Sigmoid colon (tissue), 7 donors: ENCODE measurements around the gene WSB2. TPM values are rescaled to one million over a fixed set of nuclear protein-coding genes. Genes with fewer than 3 reads are reported as not detected.

Experiments
- DNase-seq: peaks from one replicate; pipeline ENCODE4 v3.0.0-alpha.2; 2019
- H3K27ac ChIP-seq, 4 donors: fragments of 200-600 bp; sonication (generic); one replicate each; pipeline ENCODE4 v1.5.1; 2016 to 2019; ENCODE audit warnings: mild to moderate bottlenecking in 1 of 4
- H3K27me3 ChIP-seq, 3 donors: fragments of 200-600 bp; sonication (generic); one replicate each; pipeline ENCODE4 v1.5.1; 2019; ENCODE audit warnings: mild to moderate bottlenecking in 1 of 3
- H3K36me3 ChIP-seq, 4 donors: fragments of 200-600 bp; sonication (generic); one replicate each; pipeline ENCODE4 v1.5.1; 2016 to 2019
- H3K4me1 ChIP-seq, 4 donors: fragments of 200-600 bp; sonication (generic); one replicate each; pipeline ENCODE4 v1.5.1; 2017 to 2019
- H3K4me3 ChIP-seq, 4 donors: fragments of 200-600 bp; sonication (generic); one replicate each; pipeline ENCODE4 v1.5.1; 2017 to 2019; ENCODE audit warnings: mild to moderate bottlenecking in 2 of 4, moderate library complexity in 1 of 4
- H3K9me3 ChIP-seq, 4 donors: fragments of 200-600 bp in 3 of 4; sonication (generic) in 3 of 4; one replicate each; pipeline versions ENCODE4 v1.5.1 to v1.6.1; 2013 to 2019
- EP300 ChIP-seq, 4 donors: sonication (generic); formaldehyde crosslinking; IDR thresholded peaks; one replicate each; pipeline ENCODE4 v1.6.1; 2017; ENCODE audit warnings: antibody characterized with exemption in 4 of 4
- POLR2A ChIP-seq, 2 donors: fragments of 450-650 bp; IDR thresholded peaks; one replicate each; pipeline ENCODE4 v1.6.1; 2016; ENCODE audit warnings: antibody characterized with exemption in 2 of 2, mild to moderate bottlenecking in 2 of 2, moderate library complexity in 2 of 2
- POLR2AphosphoS5 ChIP-seq, 4 donors: sonication (generic); formaldehyde crosslinking; IDR thresholded peaks; one replicate each; pipeline ENCODE4 v1.6.1; 2017; ENCODE audit warnings: antibody characterized with exemption in 4 of 4
- WGBS, 2 donors: extraction: QIAGEN DNeasy Blood & Tissue Kit; methylation state at CpG; one replicate each; pipeline ENCODE4 v1.1.7; 2013; 5-methylcytosine and 5-hydroxymethylcytosine counted together
- intact Hi-C: fragments of 100-400 bp; cut with DNase I; formaldehyde crosslinking; loops from one replicate; pipeline ENCODE4 v1.15.1; 2023
- polyA plus RNA-seq, 3 donors: library from polyadenylated mRNA; stranded (reverse); fragments of 200-250 nt; gene quantifications; one replicate each; pipeline ENCODE4 v1.2.3, GENCODE V29; 2013
- total RNA-seq, 4 donors: library from RNA; depleted of rRNA; stranded (reverse); fragments of >200 nt; gene quantifications; one replicate each; pipeline ENCODE4 v1.1.0, GENCODE V29; 2016
- TF ChIP-seq, protein P1 (sequence below), 4 experiments: fragments of 450-650 bp in 3 of 4; fragments of 200-600 bp in 1 of 4; IDR thresholded peaks; one replicate each; pipeline ENCODE4 v1.5.1; 2016 to 2019; ENCODE audit warnings: antibody characterized with exemption in 4 of 4, mild to moderate bottlenecking in 3 of 4, moderate library complexity in 2 of 4
- donor health status: healthy with polysubstance abuse.
- donor health status: Bipolar disorder and iron deficiency.
- donor health status: healthy.

WSB2 gene
- total and polyA plus RNA-seq, 7 donors, result 50.2 to 160 (median 60.3) TPM

GRCh38 chr12:118034429-118035189 is 26.4 kb downstream of the WSB2 start:
- no peaks in the 10 kb centered on the region for H3K9me3 ChIP-seq
- no peak overlapping the region for H3K4me3 ChIP-seq
- peaks cover 11 to 100% (median 49%) of the 10 kb centered on the region in 4 donors for H3K36me3 ChIP-seq
- intact Hi-C loops, result loop anchor here (10.0 kb wide), 1 partner anchor 160 kb away; no protein-coding TSS in a partner anchor
- DNase-seq, result no peak
- H3K4me1 ChIP-seq, result no peaks in the 10 kb centered on the region
- 82 to 92% methylated on average over 5 of the region's 5 CpGs for WGBS, 2 donors
- no peak overlapping the region for H3K27ac ChIP-seq
- H3K27me3 ChIP-seq, result no peaks in the 10 kb centered on the region
- TF ChIP-seq POLR2AphosphoS5 (IDR thresholded peaks at IDR 0.05), result no peak
- TF ChIP-seq, protein P1, sequence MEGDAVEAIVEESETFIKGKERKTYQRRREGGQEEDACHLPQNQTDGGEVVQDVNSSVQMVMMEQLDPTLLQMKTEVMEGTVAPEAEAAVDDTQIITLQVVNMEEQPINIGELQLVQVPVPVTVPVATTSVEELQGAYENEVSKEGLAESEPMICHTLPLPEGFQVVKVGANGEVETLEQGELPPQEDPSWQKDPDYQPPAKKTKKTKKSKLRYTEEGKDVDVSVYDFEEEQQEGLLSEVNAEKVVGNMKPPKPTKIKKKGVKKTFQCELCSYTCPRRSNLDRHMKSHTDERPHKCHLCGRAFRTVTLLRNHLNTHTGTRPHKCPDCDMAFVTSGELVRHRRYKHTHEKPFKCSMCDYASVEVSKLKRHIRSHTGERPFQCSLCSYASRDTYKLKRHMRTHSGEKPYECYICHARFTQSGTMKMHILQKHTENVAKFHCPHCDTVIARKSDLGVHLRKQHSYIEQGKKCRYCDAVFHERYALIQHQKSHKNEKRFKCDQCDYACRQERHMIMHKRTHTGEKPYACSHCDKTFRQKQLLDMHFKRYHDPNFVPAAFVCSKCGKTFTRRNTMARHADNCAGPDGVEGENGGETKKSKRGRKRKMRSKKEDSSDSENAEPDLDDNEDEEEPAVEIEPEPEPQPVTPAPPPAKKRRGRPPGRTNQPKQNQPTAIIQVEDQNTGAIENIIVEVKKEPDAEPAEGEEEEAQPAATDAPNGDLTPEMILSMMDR (IDR thresholded peaks at IDR 0.05), result peak in 2 of 4 experiments; percentile 19 to 41

DNA sequence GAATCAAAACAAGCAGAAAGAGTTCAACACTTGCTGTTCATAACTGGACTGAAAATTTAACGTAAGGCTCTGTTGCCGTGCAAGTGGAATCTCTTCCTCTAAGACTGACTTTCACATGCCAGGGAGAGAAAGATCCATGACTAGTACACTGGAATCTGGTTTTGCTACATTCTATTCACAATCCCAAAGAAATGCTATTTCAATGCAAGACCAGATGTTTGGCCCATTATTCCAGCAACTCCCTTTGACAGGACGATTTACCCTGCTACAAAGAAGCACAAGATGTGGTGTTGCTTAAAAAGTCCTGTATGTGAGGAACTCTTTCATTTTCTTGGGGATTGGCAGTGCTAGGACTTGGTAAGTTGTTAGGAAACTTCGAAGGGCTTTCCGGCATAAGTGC is 27.1 kb downstream of the WSB2 start:
- intact Hi-C loops, result loop anchor here (10.0 kb wide), 1 partner anchor 159 kb away; no protein-coding TSS in a partner anchor
- Histone ChIP-seq H3K27ac (no peak overlapping the region), H3K4me1 (no peaks in the 10 kb centered on the region), H3K27me3 (no peaks in the 10 kb centered on the region), H3K36me3 (peaks cover 11 to 100% (median 45%) of the 10 kb centered on the region in 4 donors), H3K4me3 (no peak overlapping the region), H3K9me3 (no peaks in the 10 kb centered on the region)
- TF ChIP-seq POLR2AphosphoS5 (IDR thresholded peaks at IDR 0.05) (no peak), EP300 (IDR thresholded peaks at IDR 0.05) (no peak), POLR2A (IDR thresholded peaks at IDR 0.05) (no peak)
- TF ChIP-seq, protein P1 (IDR thresholded peaks at IDR 0.05), result no peak
- DNase-seq, result no peak
- 92 to 94% methylated on average over 5 of the region's 5 CpGs for WGBS, 2 donors

- Histone ChIP-seq H3K9me3 (no peaks in the 10 kb centered on the region), H3K27ac (no peak overlapping the region), H3K27me3 (no peaks in the 10 kb centered on the region), H3K4me1 (no peaks in the 10 kb centered on the region), H3K4me3 (no peak overlapping the region), H3K36me3 (peaks cover 11 to 100% (median 45%) of the 10 kb centered on the region in 4 donors)
- TF ChIP-seq POLR2A (IDR thresholded peaks at IDR 0.05) (no peak), EP300 (IDR thresholded peaks at IDR 0.05) (no peak), POLR2AphosphoS5 (IDR thresholded peaks at IDR 0.05) (no peak)
- TF ChIP-seq, protein P1 (IDR thresholded peaks at IDR 0.05), result no peak
- intact Hi-C loops, result loop anchor here (10.0 kb wide), 1 partner anchor 159 kb away; no protein-coding TSS in a partner anchor
- 84 to 94% methylated on average over 5 of the region's 5 CpGs for WGBS, 2 donors
- no peak for DNase-seq
Observed at GRCh38 chr12:118033323-118033722, 27.7 kb downstream of the WSB2 start.

- intact Hi-C loops, result loop anchor here (10.0 kb wide), 1 partner anchor 157 kb away; no protein-coding TSS in a partner anchor
- Histone ChIP-seq H3K4me3 (no peak overlapping the region), H3K36me3 (peaks cover 11 to 100% (median 39%) of the 10 kb centered on the region in 4 donors), H3K27me3 (no peaks in the 10 kb centered on the region), H3K27ac (no peak overlapping the region), H3K9me3 (no peaks in the 10 kb centered on the region), H3K4me1 (no peaks in the 10 kb centered on the region)
- no peak for DNase-seq
- 86 to 90% methylated on average over 7 of the region's 7 CpGs for WGBS, 2 donors
- TF ChIP-seq POLR2A (IDR thresholded peaks at IDR 0.05) (no peak), POLR2AphosphoS5 (IDR thresholded peaks at IDR 0.05) (no peak), EP300 (IDR thresholded peaks at IDR 0.05) (no peak)
- TF ChIP-seq, protein P1 (IDR thresholded peaks at IDR 0.05), result no peak
Observed at GRCh38 chr12:118032188-118032587, 28.8 kb downstream of the WSB2 start.
